ENCODE measurements around the gene WNT2B. TPM values are rescaled to one million over a fixed set of nuclear protein-coding genes. Genes with fewer than 3 reads are reported as not detected.

WNT2B gene
- total RNA-seq, 6 experiments from 2014 or later = 0.20 to 0.68 (median 0.37) TPM

- H3K9me3 ChIP-seq = no peaks in the 10 kb centered on the region
- 73% methylated on average over 7 of the region's 11 CpGs for WGBS (ENCODE audit: insufficient coverage, low coverage, low lambda C conversion rate, missing lambda C conversion rate)
- no peak overlapping the region for H3K4me3 ChIP-seq
- H3K4me1 ChIP-seq = peaks cover 0 to 20% (median 4%) of the 10 kb centered on the region in 4 donors
- H3K27me3 ChIP-seq = peaks cover under 1 to 22% of the 10 kb centered on the region in 2 donors
- TF ChIP-seq CTCF (IDR thresholded peaks at IDR 0.05) (no peak), POLR2A (IDR thresholded peaks at IDR 0.05) (no peak)
- intact Hi-C loops (cut with DNase I) = loop anchor here (5.0 to 10.0 kb wide), 2 partner anchors 201 to 208 kb away; partner anchors contain the start of gene RHOC (in 1 of the 2)
- no peak overlapping the region for H3K27ac ChIP-seq
- H3K36me3 ChIP-seq = no peaks in the 10 kb centered on the region
- ATAC-seq = no peak
- DNase-seq = no peak
These were observed 4.6 kb upstream of the WNT2B start for GRCh38 chr1:112504001-112504660.

GRCh38 chr1:112504661-112505399 lies 3.9 kb upstream of the WNT2B start:
- no peak for ATAC-seq
- H3K4me1 ChIP-seq = peaks cover 0 to 20% (median 4%) of the 10 kb centered on the region in 4 donors
- no peak overlapping the region for H3K4me3 ChIP-seq
- intact Hi-C loops (cut with DNase I) = loop anchor here (5.0 to 10.0 kb wide), 2 partner anchors 200 to 207 kb away; partner anchors contain the start of gene RHOC (in 1 of the 2)
- no peak for DNase-seq
- no peaks in the 10 kb centered on the region for H3K36me3 ChIP-seq
- no peak overlapping the region for H3K27ac ChIP-seq
- 0% methylated on average over 1 of the region's 6 CpGs for WGBS (ENCODE audit: insufficient coverage, low coverage, low lambda C conversion rate, missing lambda C conversion rate)
- TF ChIP-seq CTCF (IDR thresholded peaks at IDR 0.05) (no peak), POLR2A (IDR thresholded peaks at IDR 0.05) (no peak)
- peaks cover 4 to 29% of the 10 kb centered on the region in 2 donors for H3K27me3 ChIP-seq
- no peaks in the 10 kb centered on the region for H3K9me3 ChIP-seq

GRCh38 chr1:112505400-112505785 lies 3.4 kb upstream of the WNT2B start:
- WGBS (ENCODE audit: insufficient coverage, low coverage, low lambda C conversion rate, missing lambda C conversion rate) = 50% methylated on average over 1 of the region's 1 CpG
- Histone ChIP-seq H3K4me1 (peaks cover 0 to 20% (median 4%) of the 10 kb centered on the region in 4 donors), H3K4me3 (no peak overlapping the region), H3K27me3 (peaks cover 4 to 29% of the 10 kb centered on the region in 2 donors), H3K27ac (no peak overlapping the region), H3K9me3 (no peaks in the 10 kb centered on the region), H3K36me3 (no peaks in the 10 kb centered on the region)
- intact Hi-C loops (cut with DNase I) = loop anchor here in 1 of 2 donors (10.0 kb wide), 1 partner anchor 199 kb away; the partner anchor contains the start of gene RHOC
- no peak for TF ChIP-seq POLR2A (IDR thresholded peaks at IDR 0.05)
- TF ChIP-seq CTCF (IDR thresholded peaks at IDR 0.05) = no peak
- no peak for DNase-seq
- ATAC-seq = no peak

GRCh38 chr1:112505878-112506277 lies 2.9 kb upstream of the WNT2B start:
- H3K4me3 ChIP-seq = no peak overlapping the region
- intact Hi-C loops (cut with DNase I) = loop anchor here in 1 of 2 donors (10.0 kb wide), 1 partner anchor 199 kb away; the partner anchor contains the start of gene RHOC
- peaks cover 0 to 20% (median 4%) of the 10 kb centered on the region in 4 donors for H3K4me1 ChIP-seq
- H3K27me3 ChIP-seq = peaks cover 4 to 25% of the 10 kb centered on the region in 2 donors
- WGBS (ENCODE audit: insufficient coverage, low coverage, low lambda C conversion rate, missing lambda C conversion rate) = 90% methylated on average over 2 of the region's 3 CpGs
- no peak overlapping the region for H3K27ac ChIP-seq
- no peaks in the 10 kb centered on the region for H3K9me3 ChIP-seq
- no peak for TF ChIP-seq POLR2A (IDR thresholded peaks at IDR 0.05)
- TF ChIP-seq CTCF (IDR thresholded peaks at IDR 0.05) = no peak
- ATAC-seq (no peak), DNase-seq (no peak)
- H3K36me3 ChIP-seq = no peaks in the 10 kb centered on the region
